GM03348 (cell line): ENCODE data around the gene DRD2.
A peak's percentile ranks its signal among the peaks of the same experiment; 100 is the strongest.
"Not testable (repeated sequence)": the region's sequence is repeated elsewhere in the genome, so short reads cannot be mapped to it uniquely, and the experiment has no call there.

Source experiments
- DNase-seq: peaks from one replicate; pipeline ENCODE4 v3.0.0; 2012; ENCODE audit warnings: low spot score

DRD2 gene

DNA sequence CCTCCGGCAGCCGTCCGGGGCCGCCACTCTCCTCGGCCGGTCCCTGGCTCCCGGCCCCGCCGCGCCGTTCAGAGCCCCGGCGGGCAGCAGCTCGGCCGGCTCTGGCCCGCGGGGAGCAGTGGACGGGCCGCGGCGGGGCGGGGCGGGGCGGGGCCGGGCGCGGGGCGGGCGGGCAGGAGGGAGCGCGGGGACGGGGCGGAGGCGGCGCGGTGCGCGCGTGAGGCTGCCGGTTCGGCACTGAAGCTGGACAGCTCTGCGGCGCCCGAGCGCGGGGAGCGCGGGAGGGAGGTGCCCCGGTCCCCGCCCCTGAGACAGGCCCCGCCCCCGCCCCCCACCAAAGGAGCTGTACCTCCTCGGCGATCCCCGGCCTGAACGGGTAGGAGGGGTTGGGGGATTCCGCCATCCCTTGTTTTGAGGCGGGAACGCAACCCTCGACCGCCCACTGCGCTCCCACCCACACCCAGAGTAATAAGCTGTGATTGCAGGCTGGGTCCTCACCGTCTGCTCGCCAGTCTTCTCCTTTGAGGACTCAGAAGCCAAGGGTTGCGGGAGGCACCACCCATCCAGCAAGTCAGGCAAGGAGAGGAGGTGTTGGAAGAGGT is at the start of gene DRD2:
Gene DRD2, minus strand, starts transcription at position 239 of the 602 bp plus-strand sequence. CDS start 50,747 bp downstream, outside the sequence.
- DNase-seq = peak; percentile 13

DNA sequence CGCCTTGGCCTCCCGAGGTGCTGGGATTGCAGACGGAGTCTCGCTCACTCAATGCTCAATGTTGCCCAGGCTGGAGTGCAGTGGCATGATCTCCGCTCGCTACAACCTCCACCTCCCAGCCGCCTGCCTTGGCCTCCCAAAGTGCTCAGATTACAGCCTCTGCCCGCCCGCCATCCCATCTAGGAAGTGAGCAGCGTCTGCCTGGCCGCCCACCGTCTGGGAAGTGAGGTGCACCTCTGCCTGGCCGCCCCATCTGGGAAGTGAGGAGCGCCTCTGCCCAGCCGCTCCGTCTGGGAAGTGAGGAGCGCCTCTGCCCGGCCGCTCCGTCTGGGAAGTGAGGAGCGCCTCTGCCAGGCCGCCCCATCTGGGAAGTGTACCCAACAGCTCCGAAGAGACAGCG is 48.7 kb upstream of the DRD2 start:
- DNase-seq = not testable (repeated sequence)

DNA sequence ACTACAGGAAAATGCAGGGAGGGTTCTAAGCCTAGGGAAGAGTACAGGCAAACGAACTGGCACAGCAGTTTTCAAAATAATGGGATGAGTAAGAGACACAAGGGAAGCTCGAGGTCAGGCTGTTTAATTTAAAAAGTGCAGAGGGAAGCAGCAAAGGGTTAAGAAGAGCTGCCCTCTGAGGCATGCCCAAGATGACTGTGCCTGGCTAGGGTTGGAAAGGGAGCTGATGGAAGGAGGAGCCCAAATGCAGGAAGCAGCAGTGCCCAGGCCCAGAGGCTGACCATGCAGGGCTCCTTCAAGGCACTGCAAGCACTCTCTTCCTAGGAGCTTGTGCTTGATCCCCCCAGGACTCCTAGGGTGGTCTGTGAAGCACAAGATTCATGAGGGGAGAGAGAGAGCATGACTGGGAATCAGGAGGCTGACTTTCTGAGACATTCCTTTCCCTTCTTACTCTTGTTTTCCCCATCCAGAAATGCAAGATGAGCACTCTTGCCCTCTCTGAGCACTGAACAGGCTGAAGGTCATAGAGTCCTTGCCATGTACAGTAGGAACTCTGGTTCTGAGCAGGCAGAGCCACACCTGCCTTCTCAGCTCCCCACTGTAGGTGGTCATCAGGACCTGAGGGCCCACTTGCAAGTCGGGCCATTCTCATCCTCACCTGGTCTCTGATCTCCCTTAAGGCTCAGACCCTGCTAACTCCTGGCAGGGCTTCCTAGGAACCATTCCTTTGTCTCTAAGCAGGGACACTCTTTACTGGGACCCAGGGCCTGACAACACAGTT is 46.7 kb upstream of the DRD2 start:
- DNase-seq = no peak

DNA sequence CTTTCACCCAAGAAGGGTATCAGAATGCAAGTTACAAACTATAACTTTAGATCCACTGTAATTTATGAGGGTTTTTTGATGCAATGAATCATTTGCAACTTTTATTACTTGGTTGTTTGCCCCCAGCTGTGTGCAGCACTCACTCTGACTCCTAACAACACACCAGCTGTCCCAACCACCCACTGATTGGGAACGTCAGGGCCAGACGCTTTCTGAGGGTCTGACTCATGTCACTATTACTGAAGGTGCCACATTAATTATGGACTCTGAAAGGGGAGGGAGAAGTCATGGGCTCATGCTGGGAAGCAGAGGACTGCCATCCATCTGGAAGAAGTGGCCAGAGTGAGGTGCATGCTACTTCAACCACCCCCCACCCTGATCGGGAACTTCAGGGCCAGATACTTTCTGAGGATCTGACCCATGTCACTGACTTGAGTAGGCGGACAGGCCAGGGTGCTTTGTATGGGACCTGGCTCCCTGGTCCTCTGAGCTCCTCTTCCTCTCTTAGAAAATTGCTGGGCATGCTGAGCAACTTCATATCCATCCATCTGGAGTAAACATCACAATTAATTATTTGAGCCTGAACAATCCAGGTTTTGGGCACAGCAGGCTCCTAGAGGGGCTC is 44.9 kb upstream of the DRD2 start:
- no peak for DNase-seq

DNA sequence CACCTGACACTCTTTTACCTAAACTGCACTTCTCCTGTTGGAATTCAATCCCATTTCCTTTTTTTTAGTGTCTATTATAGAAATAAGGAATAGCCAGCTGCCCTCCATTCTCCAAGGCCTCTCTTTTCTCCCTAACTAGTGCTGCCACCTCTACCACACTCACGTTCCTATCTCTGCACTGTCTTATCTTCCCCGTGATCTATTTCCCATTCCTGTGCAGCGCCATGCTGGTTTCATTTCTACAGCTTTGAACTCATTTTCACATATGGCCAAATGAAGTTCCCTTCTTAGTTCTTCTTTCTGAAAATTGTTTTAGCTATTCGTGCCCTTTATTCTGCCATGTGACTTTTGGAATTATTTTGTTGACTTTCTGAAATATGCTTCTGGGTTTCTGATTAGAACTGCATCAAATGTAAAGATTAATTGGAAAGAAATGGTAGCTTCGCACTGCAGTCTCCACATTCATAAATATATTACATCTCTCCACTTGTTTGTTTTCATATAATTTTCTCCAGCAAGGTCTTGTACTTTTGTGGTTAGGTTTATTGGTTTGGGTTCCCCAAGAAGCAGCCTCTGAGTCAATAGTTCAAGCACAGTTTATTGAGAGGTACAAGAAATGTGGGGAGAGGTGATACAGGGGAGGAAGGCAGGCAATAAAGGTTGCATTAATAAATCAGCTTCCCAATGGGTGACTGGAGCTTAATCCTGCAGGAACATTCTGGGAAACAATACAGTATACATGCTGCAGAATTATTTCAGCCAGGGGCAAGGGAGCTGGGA is 43.7 kb upstream of the DRD2 start:
- DNase-seq = no peak

DNA sequence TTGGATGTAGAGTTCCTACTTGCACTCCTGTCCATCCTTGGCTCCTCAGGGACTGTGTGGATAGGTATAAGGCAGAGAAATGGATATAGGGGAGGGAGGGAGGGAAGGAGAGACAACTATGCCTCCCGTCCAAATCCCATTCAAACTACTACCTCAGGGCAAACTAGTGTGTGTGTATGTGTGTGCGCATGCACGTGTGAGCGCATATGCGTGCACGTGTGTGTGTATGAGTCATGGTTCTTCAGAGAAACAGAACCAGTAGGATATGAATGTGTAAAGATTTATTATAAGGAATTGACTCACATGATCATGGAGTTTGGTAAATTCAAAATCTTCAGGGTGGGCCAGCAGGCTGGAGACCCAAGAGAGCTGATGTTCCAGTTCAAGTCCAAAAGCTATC is 42.2 kb upstream of the DRD2 start:
- no peak for DNase-seq

DNA sequence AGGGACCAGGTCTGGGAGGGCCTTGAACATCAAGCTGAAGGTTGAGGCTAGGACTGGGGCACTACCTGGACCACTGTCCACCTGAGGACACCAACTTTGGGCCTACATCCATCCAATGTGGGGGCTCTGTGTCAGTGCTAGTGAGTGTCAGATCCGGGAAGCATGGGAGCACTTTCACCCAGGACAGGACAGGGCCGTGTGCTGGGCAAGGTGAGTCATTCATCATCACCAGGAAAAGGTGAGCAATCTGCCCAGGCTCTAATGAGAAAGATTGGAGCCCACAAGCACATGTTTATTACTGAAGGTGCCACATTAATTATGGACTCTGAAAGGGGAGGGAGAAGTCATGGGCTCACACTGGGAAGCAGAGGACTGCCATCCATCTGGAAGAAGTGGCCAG is 39.7 kb upstream of the DRD2 start:
- DNase-seq = no peak

DNA sequence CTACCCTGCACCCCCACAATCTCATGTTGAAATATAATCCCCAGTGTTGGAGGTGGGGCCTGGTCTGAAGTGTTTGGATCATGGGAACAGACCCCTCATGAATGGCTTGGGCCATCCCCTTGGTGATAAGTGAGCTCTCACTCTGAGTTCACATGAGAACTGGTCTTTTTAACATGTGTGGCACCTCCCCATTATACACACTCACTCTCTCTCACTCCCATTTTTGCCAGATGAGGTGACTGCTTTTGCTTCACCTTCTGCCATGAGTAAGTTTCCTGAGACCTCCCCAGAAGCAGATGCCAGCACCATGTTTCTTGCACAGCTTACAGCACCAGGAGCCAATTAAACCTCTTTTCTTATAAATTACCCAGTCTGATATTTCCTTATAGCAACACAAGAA is 32.1 kb upstream of the DRD2 start:
- DNase-seq = no peak

DNA sequence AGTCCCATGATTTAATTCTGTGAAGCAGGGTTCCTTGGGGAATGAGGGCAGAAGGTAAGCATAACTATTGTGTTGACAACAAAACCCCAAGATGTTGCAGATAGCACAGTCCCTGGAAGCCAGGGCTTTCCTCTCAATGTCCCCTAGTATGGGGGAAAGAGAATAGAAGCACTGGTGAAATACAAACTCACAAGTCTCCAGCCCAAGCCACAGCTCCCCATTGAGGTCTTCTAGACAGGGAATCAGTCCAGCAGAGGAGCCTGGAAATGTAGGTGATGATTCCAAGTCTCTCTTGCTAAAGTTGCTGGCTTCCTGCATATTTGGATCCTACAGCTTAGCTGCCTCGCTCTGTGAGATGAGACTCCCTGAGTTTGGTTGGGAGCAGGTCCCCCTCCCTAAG is 31.7 kb upstream of the DRD2 start:
- DNase-seq = no peak

DNA sequence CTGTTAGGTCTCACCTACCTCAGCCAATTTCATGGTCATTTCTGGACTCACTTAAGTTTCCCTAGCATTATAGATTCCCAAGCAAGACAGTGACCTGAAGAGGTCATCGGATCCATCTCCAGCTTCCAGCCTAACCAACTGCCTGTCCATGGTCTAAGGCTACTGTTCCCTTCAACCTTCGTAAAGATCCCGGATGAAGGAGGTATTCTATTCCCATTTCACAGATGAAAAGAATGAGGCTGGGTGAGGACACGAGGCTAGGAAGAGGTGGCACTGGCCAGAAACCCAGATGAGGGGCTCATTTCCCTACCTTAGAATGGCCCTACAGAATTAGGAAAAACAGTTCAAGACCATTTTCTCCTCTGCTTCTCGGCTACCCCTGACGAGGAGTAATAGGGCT is 31.3 kb upstream of the DRD2 start:
- DNase-seq = no peak

DNA sequence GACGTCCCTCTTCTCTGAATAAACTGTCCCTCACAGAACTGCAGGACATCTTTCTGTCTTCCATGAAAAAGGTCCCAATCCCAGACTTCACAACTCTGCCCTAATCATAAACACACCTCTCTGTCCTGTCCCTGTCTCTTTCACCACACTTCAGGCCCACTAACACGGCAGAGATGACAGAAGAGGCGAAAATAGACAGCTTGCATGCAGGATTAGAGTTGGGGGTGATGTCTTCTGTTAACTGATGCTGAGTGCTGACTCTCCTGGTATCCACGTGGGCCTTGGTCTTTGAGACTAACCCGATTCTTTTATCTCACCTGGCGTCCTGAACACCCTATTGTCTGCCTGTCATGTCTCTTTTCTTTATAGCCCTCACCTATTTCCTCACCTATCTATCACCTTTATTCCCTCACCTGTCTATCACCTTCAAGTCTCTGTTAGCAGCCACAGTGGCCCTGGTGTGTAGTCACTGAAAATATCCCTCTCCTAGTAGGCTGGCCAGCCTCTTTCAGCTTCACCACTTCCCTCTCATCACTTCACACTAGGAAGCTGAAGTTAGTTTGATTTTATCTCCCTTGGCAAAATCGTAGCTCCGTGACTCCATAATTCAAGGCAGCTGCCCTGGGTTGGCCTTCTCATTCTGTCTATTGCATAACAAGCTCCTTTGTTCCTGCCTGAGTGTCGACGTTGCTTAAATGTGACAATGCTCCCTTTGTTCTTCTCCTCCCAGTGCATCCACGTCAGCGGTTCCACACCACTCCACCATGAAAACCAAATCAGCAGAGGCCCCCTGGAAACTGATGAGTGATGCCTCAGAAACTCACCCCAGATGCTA is 30.6 kb upstream of the DRD2 start:
- peak; percentile 40 for DNase-seq

DNA sequence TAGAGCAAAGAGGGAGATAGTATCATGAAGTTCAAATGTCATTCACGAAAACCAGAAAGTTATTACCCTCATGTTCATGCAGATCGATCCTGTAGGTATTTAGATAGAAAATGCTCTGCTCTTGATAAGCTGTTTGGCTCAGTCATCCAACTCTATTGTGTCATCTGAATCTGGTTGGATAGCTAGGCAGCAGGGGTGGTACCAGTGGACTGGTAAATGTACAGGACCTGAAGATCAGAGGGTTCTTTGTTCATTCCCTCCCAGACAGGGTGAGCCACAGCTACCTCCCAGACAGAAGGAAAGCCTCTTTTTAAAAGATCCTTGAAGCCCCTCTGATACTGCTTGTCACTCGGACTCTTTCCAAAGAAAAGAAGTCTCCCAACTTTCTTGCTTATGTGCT is 29.8 kb upstream of the DRD2 start:
- DNase-seq = no peak

DNA sequence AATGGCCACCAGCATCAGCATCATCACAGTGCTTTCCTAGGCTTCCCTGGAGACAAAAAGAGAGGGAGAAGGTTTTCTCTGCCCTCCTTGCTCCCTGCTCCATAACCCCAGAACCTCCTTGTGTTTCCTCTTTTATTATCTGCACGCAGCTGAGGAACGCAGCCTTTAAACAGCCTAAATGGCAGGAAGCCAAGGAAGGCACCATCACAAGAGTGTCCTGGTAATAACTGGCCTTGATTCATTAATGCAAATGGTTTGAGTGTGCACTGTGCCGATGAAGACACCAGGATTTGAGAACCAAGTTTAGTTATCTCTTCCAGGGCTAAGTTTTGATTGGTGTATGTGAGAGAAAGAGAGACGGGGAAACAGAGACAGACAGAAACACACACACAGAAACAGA is 29.4 kb upstream of the DRD2 start:
- no peak for DNase-seq

DNA sequence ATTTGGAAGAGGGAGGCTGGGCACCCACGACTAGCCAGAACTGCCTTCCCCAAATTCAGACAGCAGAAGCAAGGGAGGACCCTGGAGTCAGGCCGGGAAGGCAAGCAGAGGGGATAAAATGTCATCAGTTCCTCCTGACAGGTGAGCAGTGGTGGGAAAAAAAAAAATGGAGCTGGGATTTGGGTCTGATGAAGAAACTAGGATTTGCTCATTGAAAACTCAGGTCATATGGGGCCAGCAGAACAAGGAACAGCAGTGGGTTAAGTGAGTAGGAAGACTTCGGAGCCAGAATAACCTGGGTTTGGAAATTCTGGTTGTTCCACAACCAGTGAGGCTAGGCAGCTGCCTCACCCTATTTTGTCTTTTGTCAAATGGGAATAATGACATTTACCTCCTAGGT is 28.9 kb upstream of the DRD2 start:
- DNase-seq = no peak

DNA sequence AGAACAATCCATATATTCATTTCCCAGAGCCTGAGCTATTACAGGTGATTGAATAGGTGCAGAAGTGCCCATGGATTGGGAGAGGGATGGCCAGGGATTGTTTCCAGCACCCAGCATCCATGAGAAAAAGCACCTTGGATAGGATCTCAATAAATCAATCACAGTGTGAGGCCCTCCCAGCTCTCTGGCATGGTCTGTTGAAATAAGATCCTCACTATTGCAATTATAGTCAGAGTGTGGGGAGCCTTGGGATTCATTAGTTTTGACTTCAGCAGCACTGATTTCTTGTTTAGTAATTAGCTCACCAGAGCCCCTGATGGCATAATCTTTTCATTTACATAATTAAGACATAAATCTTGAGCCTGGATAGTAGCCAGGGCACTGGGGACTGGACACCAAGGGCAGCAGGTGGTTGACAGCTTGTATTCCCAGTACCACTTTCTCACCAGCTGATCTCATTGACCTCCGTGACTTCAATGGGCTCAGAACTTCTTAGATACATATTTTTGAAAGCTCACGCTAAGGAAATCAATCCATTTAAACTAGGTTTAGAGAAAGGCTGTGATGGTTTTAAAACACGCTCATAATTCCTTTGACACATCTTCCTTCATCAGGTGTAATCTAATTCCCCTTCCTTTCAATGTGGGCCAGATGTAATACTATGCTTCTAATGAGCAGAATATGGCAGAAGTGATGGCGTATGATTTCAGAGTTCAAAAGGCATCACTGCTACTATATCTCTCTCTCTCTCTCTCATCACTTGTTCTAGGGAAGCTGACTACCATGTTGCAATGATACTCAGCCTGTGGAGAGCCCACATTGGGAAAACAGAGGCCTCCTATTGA is 22.1 kb upstream of the DRD2 start:
- DNase-seq = no peak

DNA sequence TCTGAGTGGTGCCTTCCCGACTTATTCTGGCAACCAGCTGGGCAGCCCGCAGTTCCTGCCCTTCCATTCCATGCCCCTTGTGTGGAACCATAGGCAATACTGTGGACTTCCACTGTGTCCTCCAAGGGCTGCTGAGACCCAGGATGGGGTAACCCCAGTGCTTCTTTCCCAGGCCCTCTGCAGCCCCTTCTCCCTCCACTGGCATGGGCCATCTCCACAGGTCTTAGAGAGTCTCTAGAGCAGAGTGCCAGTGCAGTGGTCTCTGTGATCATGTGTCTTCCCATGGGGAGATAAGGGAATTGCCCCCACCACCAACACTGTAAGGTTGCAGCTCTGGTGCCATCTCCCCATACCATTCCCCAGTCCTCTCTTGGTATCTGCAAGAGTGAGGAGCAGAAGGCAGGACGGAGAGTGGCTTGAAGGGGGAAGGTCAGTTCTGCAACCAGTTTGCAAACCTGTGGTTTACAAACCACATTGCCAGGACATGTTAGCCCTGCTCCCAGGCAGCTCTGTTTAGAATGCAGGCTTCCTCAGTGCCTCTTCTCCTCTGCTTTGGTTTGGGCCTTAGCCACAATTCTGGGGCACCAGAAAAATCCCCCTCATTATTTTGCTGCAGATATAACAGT is 20.9 kb upstream of the DRD2 start:
- no peak for DNase-seq

DNA sequence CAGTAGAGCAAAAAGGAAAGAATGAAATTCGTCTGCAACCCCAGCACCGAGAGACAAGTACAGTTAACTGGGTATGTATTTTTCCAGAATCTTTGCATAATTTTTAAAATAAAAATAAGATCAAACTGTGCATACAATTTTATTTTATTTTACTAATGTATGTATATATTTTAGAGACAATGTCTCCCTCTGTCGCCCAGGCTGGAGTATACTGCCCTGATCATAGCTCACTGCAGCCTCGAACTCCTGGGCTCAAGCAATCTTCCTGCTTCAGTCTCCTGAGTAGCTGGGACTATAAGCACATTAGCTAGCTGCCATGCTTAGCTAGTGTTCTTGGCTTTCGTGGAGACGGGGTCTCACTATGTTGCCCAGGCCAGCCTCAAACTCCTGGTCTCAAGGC is 18.8 kb upstream of the DRD2 start:
- DNase-seq = no peak

DNA sequence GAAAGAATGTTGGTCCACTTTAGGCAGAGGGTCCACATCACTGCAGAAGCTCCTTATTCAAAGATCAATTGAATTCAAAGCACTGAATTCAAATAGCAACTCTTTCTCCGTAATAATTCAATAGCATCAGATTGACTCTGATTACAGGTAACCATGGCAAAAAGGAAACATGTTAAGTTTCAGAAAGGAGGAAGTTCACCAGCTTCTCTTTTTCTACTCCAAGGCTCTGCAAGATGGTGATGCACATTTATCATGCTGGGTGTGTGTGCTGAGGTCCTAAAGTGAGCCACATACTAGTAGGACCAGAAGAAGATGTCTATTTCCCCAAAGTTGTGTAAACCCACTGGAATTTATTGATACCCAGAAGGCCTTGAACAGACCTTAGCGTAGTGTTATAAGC is 18.0 kb upstream of the DRD2 start:
- DNase-seq = no peak

DNA sequence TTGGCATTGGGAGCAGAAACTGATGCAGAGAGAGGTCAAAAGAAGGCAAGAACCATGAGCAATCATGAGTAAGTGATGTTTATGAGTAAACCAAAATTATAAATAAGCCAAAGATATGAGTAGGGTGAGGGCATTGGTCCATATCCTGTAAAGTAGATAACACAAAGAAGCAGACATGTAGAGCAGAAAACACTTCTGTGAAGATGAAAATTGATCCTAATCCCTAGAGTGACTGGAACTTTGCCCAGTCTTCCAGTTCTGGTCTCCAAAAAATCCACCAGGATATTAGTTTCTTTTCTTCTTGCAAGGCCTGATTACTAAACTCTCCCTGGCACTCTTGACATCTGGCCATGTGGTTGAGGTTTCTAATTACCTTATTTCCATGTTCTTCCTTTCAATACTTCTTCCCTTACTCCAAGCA is 13.7 kb upstream of the DRD2 start:
- no peak for DNase-seq

DNA sequence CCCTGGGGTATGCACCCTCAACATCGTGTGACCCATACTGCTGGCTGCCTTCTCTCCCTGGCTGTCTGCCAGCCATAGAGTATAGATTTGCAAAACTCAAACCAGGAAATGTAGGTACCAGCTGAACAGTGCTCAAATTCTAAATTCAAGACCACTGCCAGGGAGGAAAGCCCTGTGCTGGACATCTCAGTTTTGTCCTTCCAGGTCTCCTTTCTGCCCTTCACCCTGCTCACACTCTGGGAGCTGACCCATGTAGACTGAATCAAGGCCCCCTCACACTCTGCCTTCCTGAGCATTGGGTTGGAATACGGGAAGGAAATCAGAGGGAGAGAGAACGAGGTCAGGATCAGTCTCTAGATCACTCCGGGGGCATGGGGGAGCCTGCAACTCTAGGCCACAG is 12.4 kb upstream of the DRD2 start:
- DNase-seq = no peak
